ENCODE data around the gene NES. TPM values are rescaled to one million over a fixed set of nuclear protein-coding genes. Genes with fewer than 3 reads are reported as not detected.

Gene NES
- total and polyA plus RNA-seq, 2 of the 8 experiments (the other 6 are each of a cell fraction or from before 2014, with no cell fraction given): 13.3 to 135 TPM

- Histone ChIP-seq H3K27ac (ENCODE audit: low read depth, low read length) (no peak overlapping the region), H2BK20ac (ENCODE audit: low read length) (peak overlapping the region; percentile 61; the same call in 1 of the 2 replicates), H3K14ac (ENCODE audit: insufficient read length) (no peak overlapping the region), H3K79me1 (ENCODE audit: low read depth, low read length) (no peaks in the 10 kb centered on the region), H3K4ac (replicated peaks; ENCODE audit: insufficient read length, low read depth, low read length) (no peak overlapping the region), H3K4me3 (ENCODE audit: extremely low read depth in 1 of 4, insufficient read depth in 2 of 4, low read depth in 3 of 4, low read length in 4 of 4) (no peak overlapping the region), H3K9me3 (ENCODE audit: insufficient read depth in 2 of 2, low read depth in 1 of 2, low read length in 1 of 2) (no peaks in the 10 kb centered on the region), H2BK5ac (ENCODE audit: low read depth, low read length) (peak overlapping the region; percentile 62; the same call in 1 of the 2 replicates), H3K56ac (replicated peaks; ENCODE audit: insufficient read length, low read depth, low read length) (no peak overlapping the region), H3K79me2 (ENCODE audit: control insufficient read depth in 1 of 2, insufficient read depth in 2 of 2, low read length in 2 of 2) (no peaks in the 10 kb centered on the region), H3K23me2 (ENCODE audit: low read depth, low read length) (peaks cover 11% of the 10 kb centered on the region), H4K20me1 (replicated peaks in 1 of 2; ENCODE audit: control insufficient read depth in 1 of 2, insufficient read depth in 2 of 2, low read length in 2 of 2) (no peaks in the 10 kb centered on the region), H3K4me1 (replicated peaks in 1 of 4; ENCODE audit: control insufficient read depth in 3 of 4, insufficient read depth in 4 of 4, low read length in 3 of 4) (peaks cover 20 to 47% (median 41%) of the 10 kb centered on the region in 4 experiments), H2BK12ac (ENCODE audit: low read depth, low read length) (peak overlapping the region; percentile 68; the same call in 1 of the 2 replicates), H3K27me3 (replicated peaks in 1 of 4; ENCODE audit: control insufficient read depth in 3 of 4, extremely low read depth in 1 of 4, insufficient read depth in 3 of 4, low read length in 3 of 4) (peaks cover 2 to 47% (median 34%) of the 10 kb centered on the region in 4 experiments), H3K36me3 (ENCODE audit: control insufficient read depth in 2 of 4, insufficient read depth in 4 of 4, low read length in 3 of 4) (no peaks in the 10 kb centered on the region), H2AK5ac (ENCODE audit: low read depth, low read length) (no peak overlapping the region), H3K18ac (ENCODE audit: extremely low read depth, low read length) (no peak overlapping the region), H4K91ac (replicated peaks; ENCODE audit: insufficient read length, low read length) (peak overlapping the region; percentile 12), H3K9ac (replicated peaks in 1 of 4; ENCODE audit: extremely low read depth in 1 of 4, low read depth in 3 of 4, low read length in 3 of 4) (no peak overlapping the region), H2BK120ac (replicated peaks; ENCODE audit: low read depth, low read length) (no peak overlapping the region), H2BK15ac (ENCODE audit: low read length) (peak overlapping the region; percentile 94), H2AFZ (ENCODE audit: low read length) (no peak overlapping the region; the same call in 1 of the 2 replicates), H3K23ac (ENCODE audit: insufficient read length) (no peak overlapping the region), H4K5ac (ENCODE audit: insufficient read length, low read depth, low read length) (no peak overlapping the region), H3K4me2 (ENCODE audit: insufficient read depth in 1 of 2, low read depth in 2 of 2, low read length in 2 of 2) (peak overlapping the region in 1 of 2 experiments; percentile 18; a peak in 2 of 4 replicates), H4K8ac (ENCODE audit: extremely low read depth, insufficient read depth, low read length) (peak overlapping the region; percentile 90; the same call in 1 of the 2 replicates)
- POLR2A ChIA-PET (ENCODE audit: partially characterized antibody): interaction anchor here (0.6 to 12.0 kb wide), 7 partner anchors 9 to 229 kb away, joined by 3 to 419 read pairs (median 7); partner anchors contain the start of genes CRABP2 and NES
- CTCF ChIA-PET (ENCODE audit: partially characterized antibody): interaction anchor here (0.5 to 66.0 kb wide), 20 partner anchors 8 to 259 kb away, joined by 3 to 4284 read pairs (median 4); partner anchors contain the start of genes BCAN, CRABP2, HAPLN2 and ISG20L2
- 40% methylated on average over 6 of the region's 6 CpGs; no CpG with 5 or more reads in 1 of the 2 experiments for WGBS, 2 experiments (ENCODE audit: extremely low coverage in 1 of 2, insufficient coverage in 1 of 2, insufficient read length in 1 of 2, insufficient replicate concordance in 2 of 2, low coverage in 1 of 2, low lambda C conversion rate in 2 of 2, missing lambda C conversion rate in 1 of 2)
- DNase-seq (ENCODE audit: low read depth in 1 of 2, low spot score in 2 of 2) (no peak), FAIRE-seq (no peak)
- TF ChIP-seq EGR1 (IDR thresholded peaks at IDR 0.05; ENCODE audit: borderline replicate concordance, low read depth, low read length) (no peak), SP4 (IDR thresholded peaks at IDR 0.05; ENCODE audit: low read length) (no peak), TBP (IDR thresholded peaks at IDR 0.05; ENCODE audit: low read depth, low read length) (no peak), CBX5 (IDR thresholded peaks at IDR 0.05; ENCODE audit: low read depth, low read length) (no peak), CEBPB (IDR thresholded peaks at IDR 0.05; ENCODE audit: low read depth, low read length) (no peak), SIRT6 (IDR thresholded peaks at IDR 0.05; ENCODE audit: low read length) (no peak), BRCA1 (IDR thresholded peaks at IDR 0.05; ENCODE audit: low read depth, low read length) (no peak)
Observed at GRCh38 chr1:156659661-156659987, 17.6 kb downstream of the NES start.
